Measurements from ENCODE around the gene ARHGAP1.

- TF ChIP-seq SIN3A (IDR thresholded peaks at IDR 0.05; ENCODE audit: borderline replicate concordance, insufficient read depth, low read depth, low read length), result no peak
- no peak for TF ChIP-seq CTCF (IDR thresholded peaks at IDR 0.05)
- TF ChIP-seq POLR2AphosphoS5 (IDR thresholded peaks at IDR 0.05; ENCODE audit: low read depth, low read length), result no peak
Observed at GRCh38 chr11:46682773-46683752, 17.4 kb downstream of the ARHGAP1 start.

All from Panc1 (cell line).